ENCODE data around the gene SSTR3. TPM values are rescaled to one million over a fixed set of nuclear protein-coding genes. Genes with fewer than 3 reads are reported as not detected.

The SSTR3 gene
- total RNA-seq, 4 donors from 2014 or later: 0.11 to 0.24 (median 0.13) TPM; not detected in 1

GRCh38 chr22:37161443-37161842 is 50.8 kb downstream of the SSTR3 start:
- Histone ChIP-seq H3K9me3 (no peaks in the 10 kb centered on the region), H3K27me3 (no peaks in the 10 kb centered on the region), H3K4me3 (replicated peaks in 1 of 3) (no peak overlapping the region), H3K4me1 (peaks cover 0 to 1% of the 10 kb centered on the region in 2 donors), H3K27ac (no peak overlapping the region), H3K36me3 (no peaks in the 10 kb centered on the region)
- WGBS, 2 donors: 88 to 100% methylated on average over 1 to 2 of the region's 2 CpGs
- TF ChIP-seq POLR2A (IDR thresholded peaks at IDR 0.05): no peak
- no peak for TF ChIP-seq CTCF (IDR thresholded peaks at IDR 0.05)
- intact Hi-C loops (cut with DNase I): no loop called here
- DNase-seq: no peak

- intact Hi-C loops (cut with DNase I): no loop called here
- H3K4me1 ChIP-seq: no peaks in the 10 kb centered on the region
- H3K27me3 ChIP-seq: no peaks in the 10 kb centered on the region
- no peak overlapping the region for H3K27ac ChIP-seq
- no peaks in the 10 kb centered on the region for H3K9me3 ChIP-seq
- H3K36me3 ChIP-seq: no peaks in the 10 kb centered on the region
- H3K4me3 ChIP-seq (replicated peaks in 1 of 3): no peak overlapping the region
- TF ChIP-seq POLR2A (IDR thresholded peaks at IDR 0.05): no peak
- TF ChIP-seq CTCF (IDR thresholded peaks at IDR 0.05): no peak
- no peak for DNase-seq
- 66 to 68% methylated on average over 6 of the region's 6 CpGs for WGBS, 2 donors
These were observed 52.2 kb downstream of the SSTR3 start for GRCh38 chr22:37160027-37160426.

- H3K4me3 ChIP-seq (replicated peaks in 1 of 3): no peak overlapping the region
- H3K27ac ChIP-seq: no peak overlapping the region
- no peak for TF ChIP-seq CTCF (IDR thresholded peaks at IDR 0.05)
- no peak for TF ChIP-seq POLR2A (IDR thresholded peaks at IDR 0.05)
- WGBS, 2 donors: 83 to 84% methylated on average over 5 of the region's 5 CpGs
- intact Hi-C loops (cut with DNase I): no loop called here
- no peaks in the 10 kb centered on the region for H3K9me3 ChIP-seq
- DNase-seq: no peak
- no peaks in the 10 kb centered on the region for H3K27me3 ChIP-seq
- H3K4me1 ChIP-seq: no peaks in the 10 kb centered on the region
- no peaks in the 10 kb centered on the region for H3K36me3 ChIP-seq
These were observed 53.4 kb downstream of the SSTR3 start for GRCh38 chr22:37158963-37159290.

- intact Hi-C loops (cut with DNase I): no loop called here
These were observed 54.6 kb downstream of the SSTR3 start for GRCh38 chr22:37157516-37158285.

More at GRCh38 chr22:37157516-37158285, 54.6 kb downstream of the SSTR3 start:
- Histone ChIP-seq H3K9me3 (no peaks in the 10 kb centered on the region), H3K36me3 (no peaks in the 10 kb centered on the region), H3K4me1 (no peaks in the 10 kb centered on the region), H3K27me3 (no peaks in the 10 kb centered on the region), H3K4me3 (replicated peaks in 1 of 3) (no peak overlapping the region), H3K27ac (no peak overlapping the region)
- DNase-seq: no peak
- WGBS, 2 donors: 83 to 88% methylated on average over 13 of the region's 13 CpGs
- TF ChIP-seq CTCF (IDR thresholded peaks at IDR 0.05): no peak
- TF ChIP-seq POLR2A (IDR thresholded peaks at IDR 0.05): no peak
